ENCODE data around the gene BMI1. TPM values are rescaled to one million over a fixed set of nuclear protein-coding genes. Genes with fewer than 3 reads are reported as not detected.
"Not testable (repeated sequence)": the region's sequence is repeated elsewhere in the genome, so short reads cannot be mapped to it uniquely, and the experiment has no call there.

The BMI1 gene
- total and polyA plus RNA-seq, 2 experiments from 2014 or later, result 25.5 to 59.8 TPM

DNA sequence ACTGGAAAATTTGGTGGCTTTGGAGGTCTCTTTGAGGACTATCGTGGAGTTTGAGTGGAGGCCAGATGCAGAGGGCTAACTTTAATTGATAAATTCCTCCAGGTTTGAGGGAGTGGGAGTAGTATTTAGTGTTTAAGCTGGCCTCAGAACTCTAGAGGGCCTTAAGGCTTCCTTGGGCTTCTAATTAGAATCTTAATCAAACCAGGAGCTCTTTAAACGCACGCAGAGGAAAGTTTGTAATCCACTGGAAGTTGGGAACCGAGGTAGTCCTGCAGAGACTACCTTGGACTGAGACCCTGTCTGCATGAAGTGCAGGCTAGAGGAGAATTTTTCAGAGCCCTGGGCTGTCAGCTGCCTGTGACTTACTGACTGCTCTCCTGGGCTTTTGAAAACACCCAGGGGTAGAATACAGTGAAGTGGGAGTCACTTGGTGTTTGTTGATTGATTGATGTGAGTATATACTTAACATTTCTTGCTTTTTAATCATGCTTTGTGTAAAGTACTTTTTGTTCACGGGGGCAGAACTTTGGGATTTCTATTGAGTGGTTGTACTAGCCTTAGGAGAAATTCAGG lies 30.3 kb downstream of the BMI1 start:
- no peak overlapping the region for H3K4me3 ChIP-seq
- H3K27me3 ChIP-seq, result peaks cover 31% of the 10 kb centered on the region
- no peaks in the 10 kb centered on the region for H3K36me3 ChIP-seq (replicated peaks; ENCODE audit: insufficient read depth, low read depth)
- H3K4me1 ChIP-seq (ENCODE audit: insufficient read depth), result no peaks in the 10 kb centered on the region
- no peaks in the 10 kb centered on the region for H3K79me2 ChIP-seq
- H4K20me1 ChIP-seq (ENCODE audit: insufficient read depth, poor library complexity, severe bottlenecking), result no peaks in the 10 kb centered on the region
- no peaks in the 10 kb centered on the region for H3K9me3 ChIP-seq (ENCODE audit: low read depth)
- WGBS (ENCODE audit: low lambda C conversion rate, missing lambda C conversion rate), result 84% methylated on average over 5 of the region's 5 CpGs
- no peak overlapping the region for H2AFZ ChIP-seq
- no peak overlapping the region for H3K4me2 ChIP-seq
- no peak overlapping the region for H3K27ac ChIP-seq
- no peaks in the 10 kb centered on the region for H3K9me2 ChIP-seq (replicated peaks; ENCODE audit: insufficient read depth)
- DNase-seq (ENCODE audit: low spot score), result no peak
- TF ChIP-seq EZH2 (IDR thresholded peaks at IDR 0.05; ENCODE audit: borderline replicate concordance), result no peak
- no peak for TF ChIP-seq EZH2phosphoT487 (IDR thresholded peaks at IDR 0.05; ENCODE audit: low read depth, severe bottlenecking, unreplicated experiment)
- TF ChIP-seq, protein P1, sequence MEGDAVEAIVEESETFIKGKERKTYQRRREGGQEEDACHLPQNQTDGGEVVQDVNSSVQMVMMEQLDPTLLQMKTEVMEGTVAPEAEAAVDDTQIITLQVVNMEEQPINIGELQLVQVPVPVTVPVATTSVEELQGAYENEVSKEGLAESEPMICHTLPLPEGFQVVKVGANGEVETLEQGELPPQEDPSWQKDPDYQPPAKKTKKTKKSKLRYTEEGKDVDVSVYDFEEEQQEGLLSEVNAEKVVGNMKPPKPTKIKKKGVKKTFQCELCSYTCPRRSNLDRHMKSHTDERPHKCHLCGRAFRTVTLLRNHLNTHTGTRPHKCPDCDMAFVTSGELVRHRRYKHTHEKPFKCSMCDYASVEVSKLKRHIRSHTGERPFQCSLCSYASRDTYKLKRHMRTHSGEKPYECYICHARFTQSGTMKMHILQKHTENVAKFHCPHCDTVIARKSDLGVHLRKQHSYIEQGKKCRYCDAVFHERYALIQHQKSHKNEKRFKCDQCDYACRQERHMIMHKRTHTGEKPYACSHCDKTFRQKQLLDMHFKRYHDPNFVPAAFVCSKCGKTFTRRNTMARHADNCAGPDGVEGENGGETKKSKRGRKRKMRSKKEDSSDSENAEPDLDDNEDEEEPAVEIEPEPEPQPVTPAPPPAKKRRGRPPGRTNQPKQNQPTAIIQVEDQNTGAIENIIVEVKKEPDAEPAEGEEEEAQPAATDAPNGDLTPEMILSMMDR (IDR thresholded peaks at IDR 0.05; ENCODE audit: poor library complexity), result no peak

DNA sequence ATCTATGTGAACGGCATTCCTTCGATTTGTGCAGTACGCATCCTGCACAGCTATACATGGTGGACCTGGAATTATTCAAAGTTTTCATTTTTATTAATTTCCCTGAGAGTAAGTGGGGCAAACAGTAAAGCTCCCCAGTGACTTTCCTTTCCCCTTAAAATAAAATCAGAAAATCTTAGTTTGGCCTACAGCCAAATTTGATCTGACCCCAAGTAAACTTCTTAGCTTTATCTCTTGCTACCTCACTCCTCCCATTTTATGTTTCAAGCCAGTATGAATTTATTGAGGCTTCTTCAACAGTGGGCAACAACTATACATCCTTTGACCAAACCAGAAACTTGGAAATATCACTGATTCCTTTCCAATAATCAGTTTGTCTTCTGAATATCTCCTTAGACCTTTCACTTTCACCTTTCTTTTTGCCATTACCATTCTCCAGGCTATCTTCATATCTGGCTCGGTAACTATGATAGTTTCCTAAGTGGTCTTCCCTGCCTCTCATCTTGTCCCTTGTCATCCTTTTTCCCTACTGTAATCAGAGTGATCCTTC lies 35.5 kb downstream of the BMI1 start:
- no peak overlapping the region for H2AFZ ChIP-seq
- no peaks in the 10 kb centered on the region for H3K27me3 ChIP-seq
- no peak overlapping the region for H3K4me3 ChIP-seq
- H3K4me1 ChIP-seq (ENCODE audit: insufficient read depth), result no peaks in the 10 kb centered on the region
- no peak overlapping the region for H3K4me2 ChIP-seq
- H4K20me1 ChIP-seq (ENCODE audit: insufficient read depth, poor library complexity, severe bottlenecking), result no peaks in the 10 kb centered on the region
- WGBS (ENCODE audit: low lambda C conversion rate, missing lambda C conversion rate), result 85% methylated on average over 4 of the region's 4 CpGs
- no peaks in the 10 kb centered on the region for H3K79me2 ChIP-seq
- DNase-seq (ENCODE audit: low spot score), result no peak
- TF ChIP-seq EZH2 (IDR thresholded peaks at IDR 0.05; ENCODE audit: borderline replicate concordance) (no peak), EZH2phosphoT487 (IDR thresholded peaks at IDR 0.05; ENCODE audit: low read depth, severe bottlenecking, unreplicated experiment) (no peak)
- TF ChIP-seq, protein P1 (IDR thresholded peaks at IDR 0.05; ENCODE audit: poor library complexity), result no peak
- H3K36me3 ChIP-seq (replicated peaks; ENCODE audit: insufficient read depth, low read depth), result no peaks in the 10 kb centered on the region
- no peaks in the 10 kb centered on the region for H3K9me2 ChIP-seq (replicated peaks; ENCODE audit: insufficient read depth)
- no peak overlapping the region for H3K27ac ChIP-seq
- no peaks in the 10 kb centered on the region for H3K9me3 ChIP-seq (ENCODE audit: low read depth)

DNA sequence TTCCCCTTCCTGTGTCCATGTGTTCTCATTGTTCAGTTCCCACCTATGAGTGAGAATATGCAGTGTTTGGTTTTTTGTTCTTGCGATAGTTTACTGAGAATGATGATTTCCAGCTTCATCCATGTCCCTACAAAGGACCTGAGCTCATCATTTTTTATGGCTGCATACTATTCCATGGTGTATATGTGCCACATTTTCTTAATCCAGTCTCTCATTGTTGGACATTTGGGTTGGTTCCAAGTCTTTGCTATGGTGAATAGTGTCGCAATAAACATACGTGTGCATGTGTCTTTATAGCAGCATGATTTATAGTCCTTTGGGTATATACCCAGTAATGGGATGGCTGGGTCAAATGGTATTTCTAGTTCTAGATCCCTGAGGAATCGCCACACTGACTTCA lies 36.9 kb downstream of the BMI1 start:
- not testable (repeated sequence) for H3K79me2 ChIP-seq; H3K4me3 ChIP-seq; H3K4me2 ChIP-seq; H3K27me3 ChIP-seq; H3K9me3 ChIP-seq (ENCODE audit: low read depth); DNase-seq (ENCODE audit: low spot score); H4K20me1 ChIP-seq (ENCODE audit: insufficient read depth, poor library complexity, severe bottlenecking); H3K36me3 ChIP-seq (replicated peaks; ENCODE audit: insufficient read depth, low read depth); H2AFZ ChIP-seq; H3K9me2 ChIP-seq (replicated peaks; ENCODE audit: insufficient read depth); H3K4me1 ChIP-seq (ENCODE audit: insufficient read depth); H3K27ac ChIP-seq
- 91% methylated on average over 4 of the region's 4 CpGs for WGBS (ENCODE audit: low lambda C conversion rate, missing lambda C conversion rate)

DNA sequence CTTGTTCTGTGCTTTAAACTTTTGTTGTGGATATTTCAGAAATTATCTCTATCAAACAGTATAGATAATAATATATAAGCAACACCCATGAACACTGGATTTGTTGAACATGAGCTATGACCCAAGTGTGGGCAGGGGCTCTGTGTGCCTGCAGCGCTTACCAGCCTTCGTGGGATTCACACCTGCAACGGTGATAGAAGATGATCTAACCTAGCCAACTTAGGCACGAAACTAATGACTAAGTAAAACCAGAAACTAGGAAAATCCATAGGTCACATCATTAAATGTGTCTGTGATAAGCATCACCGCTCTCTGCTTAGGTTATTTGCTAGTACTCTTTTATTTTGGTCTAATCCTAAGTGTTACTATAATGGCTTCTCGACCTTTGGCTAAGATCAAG lies 42.4 kb downstream of the BMI1 start:
- Histone ChIP-seq H3K4me2 (no peak overlapping the region), H3K4me3 (no peak overlapping the region), H3K9me2 (replicated peaks; ENCODE audit: insufficient read depth) (no peaks in the 10 kb centered on the region), H3K27me3 (no peaks in the 10 kb centered on the region), H3K79me2 (no peaks in the 10 kb centered on the region), H2AFZ (no peak overlapping the region), H3K36me3 (replicated peaks; ENCODE audit: insufficient read depth, low read depth) (no peaks in the 10 kb centered on the region), H3K4me1 (ENCODE audit: insufficient read depth) (no peaks in the 10 kb centered on the region), H3K27ac (no peak overlapping the region), H4K20me1 (ENCODE audit: insufficient read depth, poor library complexity, severe bottlenecking) (no peaks in the 10 kb centered on the region), H3K9me3 (ENCODE audit: low read depth) (no peaks in the 10 kb centered on the region)
- DNase-seq (ENCODE audit: low spot score), result no peak
- WGBS (ENCODE audit: low lambda C conversion rate, missing lambda C conversion rate), result 86% methylated on average over 6 of the region's 6 CpGs
- TF ChIP-seq, protein P1 (IDR thresholded peaks at IDR 0.05; ENCODE audit: poor library complexity), result no peak
- TF ChIP-seq EZH2 (IDR thresholded peaks at IDR 0.05; ENCODE audit: borderline replicate concordance) (no peak), EZH2phosphoT487 (IDR thresholded peaks at IDR 0.05; ENCODE audit: low read depth, severe bottlenecking, unreplicated experiment) (no peak)
